Memory B cell (primary cell): ENCODE results near the gene CCNL1.
A peak's percentile ranks its signal among the peaks of the same experiment; 100 is the strongest.

Source experiments
- ATAC-seq: fragments of 150-1000 bp; cut with Tn5 transposase; 2 replicates; pipeline ENCODE4 v1.10.0; 2021; ENCODE audit warnings: low read depth, mild to moderate bottlenecking, moderate library complexity
- DNase-seq, 2 donors: peaks; one replicate each; pipeline ENCODE4 v3.0.0; 2022; ENCODE audit warnings: low spot score in 2 of 2
- H3K27ac Mint-ChIP-seq: one replicate; pipeline ENCODE4 v1.8.0; 2022; ENCODE audit warnings: mild to moderate bottlenecking, moderate library complexity, mixed read lengths
- H3K27me3 Mint-ChIP-seq: one replicate; pipeline ENCODE4 v1.8.0; 2022; ENCODE audit warnings: mixed read lengths
- H3K36me3 Mint-ChIP-seq: one replicate; pipeline ENCODE4 v1.8.0; 2022; ENCODE audit warnings: mild to moderate bottlenecking, mixed read lengths
- H3K4me1 Mint-ChIP-seq: one replicate; pipeline ENCODE4 v1.8.0; 2022; ENCODE audit warnings: mixed read lengths
- H3K4me3 Mint-ChIP-seq: one replicate; pipeline ENCODE4 v1.8.0; 2022; ENCODE audit warnings: mild to moderate bottlenecking, moderate library complexity, mixed read lengths
- H3K9me3 Mint-ChIP-seq: one replicate; pipeline ENCODE4 v1.8.0; 2022; ENCODE audit warnings: mixed read lengths

The CCNL1 gene

DNA sequence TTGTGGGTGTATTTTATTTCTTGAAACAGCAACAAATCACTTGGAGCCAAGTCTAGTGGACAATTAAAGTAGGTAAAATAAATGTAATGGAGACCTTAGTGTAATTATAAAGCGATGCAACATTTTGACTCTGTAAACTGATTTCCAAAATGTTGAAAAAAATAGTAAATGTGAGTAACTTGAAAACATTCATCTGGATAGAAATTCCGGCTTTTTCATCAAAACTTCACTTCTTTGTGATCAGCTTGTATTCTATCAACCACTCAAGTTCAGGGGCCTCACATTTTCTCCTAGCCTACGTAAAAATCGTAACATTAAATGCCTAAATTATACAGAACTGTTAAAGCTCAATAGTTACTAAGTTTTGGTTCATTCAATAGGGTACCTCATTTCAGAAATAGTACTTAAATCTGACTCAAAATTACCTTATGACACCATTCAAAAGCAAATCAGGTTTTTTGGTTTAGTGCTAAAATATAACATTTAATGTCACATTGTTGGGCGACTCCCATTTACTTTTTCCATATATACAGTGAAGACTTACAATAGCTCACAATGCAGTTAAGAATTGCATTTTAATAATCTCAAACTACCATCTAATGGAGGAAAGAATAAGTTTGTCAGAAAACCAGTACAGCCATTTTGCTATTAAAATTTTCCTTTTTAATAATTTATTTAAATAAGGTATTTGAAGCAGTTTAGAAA is 12.7 kb downstream of the CCNL1 start:
- no peaks in the 10 kb centered on the region for H3K9me3 Mint-ChIP-seq
- H3K4me3 Mint-ChIP-seq: no peak overlapping the region
- H3K27me3 Mint-ChIP-seq: no peaks in the 10 kb centered on the region
- peak; percentile 10 for ATAC-seq
- peaks cover 38% of the 10 kb centered on the region for H3K36me3 Mint-ChIP-seq
- no peak for DNase-seq
- H3K27ac Mint-ChIP-seq: peak overlapping the region; percentile 78
- peaks cover 9% of the 10 kb centered on the region for H3K4me1 Mint-ChIP-seq

DNA sequence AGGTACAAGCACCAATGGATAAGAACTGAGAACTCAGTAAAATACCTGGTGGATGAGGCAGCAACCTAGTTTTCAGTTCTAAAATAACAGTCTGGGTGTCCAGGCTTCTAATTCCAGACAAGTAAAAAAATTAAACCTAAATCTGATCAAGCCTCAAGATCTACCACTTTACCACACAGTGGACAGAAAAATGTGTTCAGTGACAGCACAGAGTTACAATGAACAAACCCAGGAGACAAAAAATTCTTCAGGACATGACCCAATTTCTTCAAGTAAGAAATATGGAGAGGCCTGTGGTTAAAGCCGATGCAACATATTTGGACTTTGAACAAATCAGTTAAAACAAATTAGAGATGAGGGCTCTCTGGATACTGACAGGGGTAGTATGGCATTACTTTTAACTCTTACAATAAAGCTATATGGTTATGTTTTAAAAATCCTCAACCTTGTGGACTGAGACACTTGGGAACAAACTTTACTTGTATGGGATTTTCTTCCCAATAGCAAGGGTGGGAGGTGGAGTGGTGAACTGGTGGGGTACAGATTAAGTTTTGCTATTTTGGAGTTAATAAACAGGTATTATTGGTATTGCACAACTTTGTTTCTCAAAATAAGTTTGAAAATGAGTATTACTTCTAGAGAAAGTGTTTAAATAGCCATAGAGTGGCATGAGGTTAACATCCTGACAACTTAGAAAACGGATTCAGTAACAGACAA is 14.2 kb downstream of the CCNL1 start:
- Mint-ChIP-seq H3K27ac (peak overlapping the region; percentile 3), H3K4me1 (peaks cover 7% of the 10 kb centered on the region), H3K4me3 (no peak overlapping the region), H3K9me3 (no peaks in the 10 kb centered on the region), H3K36me3 (peaks cover 33% of the 10 kb centered on the region), H3K27me3 (no peaks in the 10 kb centered on the region)
- ATAC-seq: no peak
- DNase-seq: no peak

DNA sequence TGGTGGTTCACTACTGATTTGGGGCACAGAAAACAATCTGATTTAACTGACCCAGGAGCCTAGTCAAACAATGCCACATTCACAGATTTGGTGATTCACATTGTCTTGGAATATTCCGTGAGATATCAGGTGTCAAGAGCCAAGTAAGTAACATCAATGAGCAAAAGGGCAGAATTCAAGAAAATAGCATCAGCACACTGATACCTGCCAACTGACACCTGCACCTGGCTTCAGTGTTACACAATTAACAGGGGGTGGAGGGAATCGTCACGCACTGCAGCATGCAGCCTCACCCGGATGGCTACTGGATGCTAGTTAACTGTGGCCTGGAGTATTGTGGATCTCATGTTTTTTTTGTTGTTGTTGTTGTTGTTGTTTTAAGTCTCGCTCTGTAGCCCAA is 17.6 kb downstream of the CCNL1 start:
- peaks cover 6% of the 10 kb centered on the region for H3K4me1 Mint-ChIP-seq
- H3K4me3 Mint-ChIP-seq: no peak overlapping the region
- ATAC-seq: no peak
- DNase-seq: no peak
- H3K36me3 Mint-ChIP-seq: peaks cover 26% of the 10 kb centered on the region
- H3K27me3 Mint-ChIP-seq: no peaks in the 10 kb centered on the region
- no peaks in the 10 kb centered on the region for H3K9me3 Mint-ChIP-seq
- H3K27ac Mint-ChIP-seq: peak overlapping the region; percentile 47

DNA sequence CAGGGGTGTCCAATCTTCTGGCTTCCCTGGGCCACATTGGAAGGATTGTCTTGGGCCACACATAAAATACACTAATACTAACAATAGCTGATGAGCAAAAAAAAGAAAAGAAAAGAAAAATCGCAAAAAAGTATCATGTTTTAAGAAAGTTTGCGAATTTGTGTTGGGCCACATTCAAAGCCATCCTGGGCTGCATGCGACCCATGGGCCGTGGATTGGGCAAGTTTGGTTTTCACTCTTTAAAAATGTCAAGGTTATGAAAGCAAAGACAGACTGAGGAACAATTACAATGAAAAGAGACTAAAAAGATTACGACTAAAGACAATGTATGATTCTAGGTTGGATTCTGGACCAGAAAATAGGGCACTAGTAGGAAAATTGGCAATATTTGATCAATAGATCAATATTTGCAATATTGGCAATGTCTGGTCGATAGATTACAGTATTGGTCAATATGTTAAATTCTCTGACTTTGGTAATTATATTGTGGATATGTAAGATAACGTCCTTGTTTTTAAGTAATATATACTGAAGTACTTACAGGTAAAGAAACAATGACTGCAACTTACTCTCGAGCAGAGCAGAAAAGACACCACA is 19.9 kb downstream of the CCNL1 start:
- H3K4me3 Mint-ChIP-seq: no peak overlapping the region
- no peaks in the 10 kb centered on the region for H3K9me3 Mint-ChIP-seq
- H3K36me3 Mint-ChIP-seq: peaks cover 17% of the 10 kb centered on the region
- peaks cover 6% of the 10 kb centered on the region for H3K4me1 Mint-ChIP-seq
- ATAC-seq: no peak
- H3K27me3 Mint-ChIP-seq: no peaks in the 10 kb centered on the region
- no peak for DNase-seq
- no peak overlapping the region for H3K27ac Mint-ChIP-seq

DNA sequence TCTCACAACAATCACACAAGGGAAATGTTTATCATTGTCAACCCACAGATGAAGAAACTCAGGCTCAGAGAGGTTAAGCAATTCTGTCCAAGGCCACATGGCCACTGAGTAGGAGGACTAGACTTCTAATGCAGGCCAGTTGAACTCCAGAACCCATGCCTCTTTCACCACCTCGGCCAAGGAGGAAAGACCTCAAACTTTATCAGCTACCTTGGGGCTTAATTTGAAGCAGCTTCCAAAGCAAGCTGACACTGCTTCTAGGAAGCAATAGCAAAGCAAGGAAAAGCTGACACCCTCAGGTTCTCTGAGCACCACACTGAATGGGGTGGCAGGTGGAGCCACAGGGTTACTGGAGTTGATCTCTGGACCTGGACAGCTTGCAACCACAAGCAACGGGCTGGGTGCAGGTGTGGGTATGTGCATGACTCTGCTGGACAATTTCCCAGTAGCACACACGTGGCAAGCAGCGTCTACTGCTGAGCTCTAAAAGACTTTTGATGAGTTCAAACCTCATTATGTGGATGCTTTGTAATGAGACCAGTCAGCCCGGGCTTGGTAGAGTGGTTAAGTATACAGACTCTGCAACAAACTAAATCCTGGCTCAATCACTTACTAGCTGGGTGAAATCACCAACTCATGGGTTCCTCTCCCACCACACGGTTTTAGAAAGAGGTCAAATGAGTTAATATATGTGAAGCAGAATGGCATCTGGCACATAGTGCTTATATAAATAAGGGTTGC is 23.1 kb downstream of the CCNL1 start:
- no peaks in the 10 kb centered on the region for H3K9me3 Mint-ChIP-seq
- H3K4me1 Mint-ChIP-seq: peaks cover 6% of the 10 kb centered on the region
- no peak for DNase-seq
- H3K27me3 Mint-ChIP-seq: no peaks in the 10 kb centered on the region
- ATAC-seq: peak; percentile 18
- H3K4me3 Mint-ChIP-seq: no peak overlapping the region
- peak overlapping the region; percentile 31 for H3K27ac Mint-ChIP-seq
- H3K36me3 Mint-ChIP-seq: peaks cover 3% of the 10 kb centered on the region

DNA sequence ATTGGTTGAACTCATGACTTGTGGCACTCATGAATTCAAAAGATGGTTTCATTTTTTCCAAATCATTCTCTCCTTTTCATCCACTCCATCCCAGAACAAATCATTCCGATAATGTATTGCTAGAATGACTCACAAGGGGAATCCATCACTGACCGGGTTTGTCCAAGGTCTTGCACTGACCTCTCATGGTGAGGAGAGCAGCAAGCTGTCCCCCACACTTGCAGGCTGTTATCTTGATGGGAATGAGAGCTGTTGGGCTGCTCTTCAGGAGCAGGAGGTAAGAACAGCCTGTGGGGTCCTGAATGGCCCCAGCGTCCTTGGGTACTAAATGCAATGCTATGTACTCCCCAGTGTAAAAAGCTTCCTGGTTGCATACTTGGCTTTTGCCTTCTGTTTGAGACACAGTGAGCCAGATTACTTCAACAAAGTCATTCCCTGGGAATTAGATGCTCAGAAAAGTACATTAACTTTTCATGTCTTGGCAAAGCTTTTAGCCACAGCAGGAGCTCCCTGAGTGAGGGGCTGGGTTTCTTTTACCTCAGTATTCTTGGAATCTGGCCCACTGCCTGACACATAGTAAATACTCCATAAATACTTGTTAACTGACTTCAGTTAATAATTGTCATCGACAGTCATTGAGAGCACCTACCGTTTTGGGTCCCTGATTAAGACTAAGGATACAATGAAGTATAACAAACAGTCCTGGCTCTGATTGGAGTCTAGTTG is 24.1 kb downstream of the CCNL1 start:
- Mint-ChIP-seq H3K4me3 (no peak overlapping the region), H3K27ac (no peak overlapping the region), H3K27me3 (no peaks in the 10 kb centered on the region), H3K4me1 (peaks cover 6% of the 10 kb centered on the region), H3K36me3 (peaks cover 3% of the 10 kb centered on the region), H3K9me3 (no peaks in the 10 kb centered on the region)
- no peak for ATAC-seq
- DNase-seq: no peak

DNA sequence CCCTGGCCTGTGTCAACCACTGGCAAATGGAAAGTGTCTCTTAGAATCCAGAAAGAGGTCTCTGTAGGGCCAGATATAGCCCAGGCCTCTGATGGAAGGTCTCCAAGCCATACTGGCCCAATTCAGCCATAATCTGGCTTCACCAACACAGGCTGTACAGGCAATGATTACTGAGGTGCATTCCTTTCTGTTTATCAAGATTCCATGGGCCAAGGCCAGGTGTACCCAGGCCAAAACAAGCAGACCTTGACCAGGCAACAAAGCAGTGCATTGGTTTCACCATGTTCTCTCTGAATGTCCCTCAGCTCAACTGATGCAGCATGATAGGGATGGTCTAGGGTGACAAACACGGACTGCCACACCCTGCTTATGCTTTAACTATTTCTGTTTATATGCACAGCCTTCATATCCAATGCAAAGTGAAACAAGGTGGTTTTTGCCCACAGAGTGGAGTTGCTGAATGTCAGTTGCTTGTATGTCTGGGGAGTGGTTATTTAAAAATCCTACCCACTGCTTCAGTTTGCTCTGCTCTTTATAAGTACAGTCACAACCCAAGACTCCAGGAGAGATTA is 25.2 kb downstream of the CCNL1 start:
- ATAC-seq (no peak), DNase-seq (no peak)
- Mint-ChIP-seq H3K27me3 (no peaks in the 10 kb centered on the region), H3K27ac (no peak overlapping the region), H3K4me1 (peaks cover 14% of the 10 kb centered on the region), H3K9me3 (no peaks in the 10 kb centered on the region), H3K36me3 (peaks cover 1% of the 10 kb centered on the region), H3K4me3 (no peak overlapping the region)

DNA sequence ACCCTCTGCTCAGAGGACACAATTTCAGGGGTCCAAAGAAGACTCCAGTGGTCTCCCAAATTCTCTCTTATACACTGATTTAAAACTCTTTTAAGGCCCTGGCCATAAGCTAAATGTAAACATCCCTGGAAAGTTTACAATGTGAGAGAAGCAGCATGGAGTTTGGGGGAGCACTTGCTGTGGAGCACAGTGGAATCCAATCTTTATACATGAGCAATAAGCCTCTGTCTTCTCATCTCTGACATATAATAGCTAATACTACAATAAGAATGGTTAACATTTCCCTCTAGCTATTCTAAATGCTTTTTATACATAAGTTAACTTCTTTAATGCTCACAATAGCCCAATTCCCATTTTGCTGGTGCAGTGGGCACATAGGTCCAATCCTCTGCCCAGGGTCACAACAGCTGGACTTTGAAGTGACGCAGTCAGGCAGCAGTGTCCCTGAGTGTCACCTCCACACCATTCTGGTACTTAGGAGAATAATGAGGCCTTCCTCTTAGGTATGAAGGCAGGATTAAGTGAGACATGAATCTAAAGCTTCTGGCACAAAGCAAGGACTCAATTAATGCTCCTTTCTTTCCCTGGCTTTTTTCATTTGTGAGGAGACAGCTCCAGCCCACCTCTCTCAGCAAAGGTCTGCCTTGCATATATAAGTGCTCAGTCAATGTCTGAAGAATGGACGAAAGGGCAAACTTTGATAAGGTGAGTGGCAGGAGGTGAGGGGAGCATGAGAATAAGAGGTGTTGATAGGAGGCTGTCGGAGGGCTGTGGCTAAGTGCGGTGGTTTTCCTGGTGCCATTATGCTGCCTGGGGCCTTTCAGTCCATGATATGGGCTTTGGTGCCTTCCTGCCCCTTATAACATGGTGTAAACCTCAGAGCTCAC is 26.3 kb downstream of the CCNL1 start:
- DNase-seq (no peak), ATAC-seq (no peak)
- no peaks in the 10 kb centered on the region for H3K9me3 Mint-ChIP-seq
- H3K36me3 Mint-ChIP-seq: peaks cover 1% of the 10 kb centered on the region
- peaks cover 25% of the 10 kb centered on the region for H3K4me1 Mint-ChIP-seq
- H3K4me3 Mint-ChIP-seq: no peak overlapping the region
- no peaks in the 10 kb centered on the region for H3K27me3 Mint-ChIP-seq
- no peak overlapping the region for H3K27ac Mint-ChIP-seq

DNA sequence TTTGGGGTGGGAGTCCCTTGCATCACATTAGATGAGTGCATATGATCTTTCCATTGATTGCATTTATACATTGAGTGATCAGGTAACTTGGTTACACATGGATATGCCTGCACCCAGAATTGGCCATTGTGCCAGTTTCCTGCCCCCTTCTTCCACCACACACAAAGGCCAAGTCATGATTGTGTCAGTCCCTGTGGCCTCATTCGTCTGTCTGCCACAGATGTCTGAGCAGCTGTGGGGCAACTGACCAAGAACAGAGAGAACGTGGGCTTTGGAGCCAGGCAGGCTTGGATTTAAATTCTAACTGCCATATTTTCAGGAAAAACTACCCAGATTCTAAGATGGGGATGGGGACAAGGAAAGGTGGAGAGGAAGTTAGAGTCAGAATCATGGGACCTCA is 27.0 kb downstream of the CCNL1 start:
- H3K36me3 Mint-ChIP-seq: peaks cover 1% of the 10 kb centered on the region
- no peaks in the 10 kb centered on the region for H3K9me3 Mint-ChIP-seq
- ATAC-seq (no peak), DNase-seq (no peak)
- no peak overlapping the region for H3K4me3 Mint-ChIP-seq
- peaks cover 26% of the 10 kb centered on the region for H3K4me1 Mint-ChIP-seq
- H3K27me3 Mint-ChIP-seq: no peaks in the 10 kb centered on the region
- H3K27ac Mint-ChIP-seq: no peak overlapping the region

DNA sequence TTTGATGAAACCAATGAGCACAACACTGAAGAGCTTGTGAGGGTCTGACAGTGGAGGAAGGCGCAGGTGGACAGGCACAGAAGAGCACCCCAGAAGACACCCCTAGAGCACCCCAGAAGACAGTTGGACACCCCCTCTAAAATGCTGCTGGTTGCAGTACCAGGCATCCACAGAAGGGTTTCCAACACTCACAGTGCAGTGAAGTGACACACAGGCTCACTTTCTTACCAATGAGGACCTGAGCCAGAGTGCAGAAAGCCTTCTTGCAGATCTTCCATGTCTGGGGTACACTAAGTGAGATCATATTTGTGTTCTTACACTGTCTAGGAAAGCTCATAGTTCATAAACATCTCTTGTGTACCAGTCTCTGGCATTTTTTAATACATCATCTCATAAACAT is 27.6 kb downstream of the CCNL1 start:
- no peaks in the 10 kb centered on the region for H3K36me3 Mint-ChIP-seq
- no peaks in the 10 kb centered on the region for H3K27me3 Mint-ChIP-seq
- no peak for ATAC-seq
- no peak for DNase-seq
- H3K27ac Mint-ChIP-seq: no peak overlapping the region
- no peak overlapping the region for H3K4me3 Mint-ChIP-seq
- H3K4me1 Mint-ChIP-seq: peaks cover 24% of the 10 kb centered on the region
- no peaks in the 10 kb centered on the region for H3K9me3 Mint-ChIP-seq

DNA sequence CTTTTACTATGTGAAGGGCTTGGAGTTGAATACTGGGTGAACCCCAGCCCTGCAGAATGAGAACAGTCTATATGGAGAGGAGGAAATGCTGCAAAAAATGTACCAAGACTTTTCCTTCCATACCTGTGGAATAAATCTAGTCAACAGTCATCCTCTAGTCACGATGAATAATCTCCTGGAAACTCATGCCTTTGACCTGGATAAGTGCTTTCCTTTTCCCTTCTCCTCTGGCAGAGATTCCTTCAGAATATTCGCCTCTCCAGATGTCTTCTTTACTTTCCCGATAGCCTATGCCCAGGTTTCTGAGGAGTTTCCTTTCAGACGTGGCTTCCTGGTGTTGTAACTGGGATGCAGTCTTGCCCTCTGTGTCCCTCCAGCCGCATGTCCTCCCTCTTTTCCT is 28.1 kb downstream of the CCNL1 start:
- H3K4me3 Mint-ChIP-seq: no peak overlapping the region
- H3K36me3 Mint-ChIP-seq: no peaks in the 10 kb centered on the region
- H3K4me1 Mint-ChIP-seq: peaks cover 22% of the 10 kb centered on the region
- H3K9me3 Mint-ChIP-seq: no peaks in the 10 kb centered on the region
- H3K27me3 Mint-ChIP-seq: no peaks in the 10 kb centered on the region
- DNase-seq: no peak
- no peak for ATAC-seq
- no peak overlapping the region for H3K27ac Mint-ChIP-seq

DNA sequence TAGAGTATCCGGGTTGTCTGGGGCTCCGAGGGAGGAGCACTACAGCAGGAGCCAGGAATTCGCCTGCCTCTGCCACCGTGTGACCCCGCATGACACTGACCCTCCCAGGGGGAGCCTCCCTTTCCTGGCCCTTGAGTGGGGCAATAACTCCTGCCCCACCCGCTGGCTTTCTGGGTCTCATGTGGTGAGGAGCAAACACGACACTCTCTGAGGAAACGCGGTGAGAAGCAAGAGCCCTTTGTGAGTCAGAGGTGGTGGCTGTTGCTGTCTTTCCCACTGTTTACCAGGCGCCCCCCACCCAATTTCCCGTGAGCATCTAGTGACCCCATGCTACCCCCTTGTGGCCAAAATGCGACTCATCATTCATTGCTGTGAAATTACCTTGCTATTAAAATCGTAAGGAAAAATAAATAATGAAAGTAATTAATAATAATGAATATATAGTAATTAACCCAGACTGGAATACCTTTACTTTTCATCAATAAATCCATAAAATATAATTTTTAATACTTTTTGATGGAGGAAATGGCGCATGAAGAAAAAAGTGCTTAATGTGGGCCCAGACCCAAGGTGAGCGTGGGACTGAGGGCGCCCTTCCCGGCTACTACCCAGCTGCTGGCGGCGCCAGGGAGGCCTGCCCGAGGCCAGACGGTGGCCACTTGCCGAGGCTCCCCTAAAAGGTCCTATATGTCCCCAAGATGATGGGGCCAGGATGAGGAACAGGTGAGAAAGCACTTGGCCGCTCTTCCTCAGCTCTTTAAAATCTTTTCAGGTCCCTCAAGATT is 29.3 kb downstream of the CCNL1 start:
- no peaks in the 10 kb centered on the region for H3K9me3 Mint-ChIP-seq
- H3K27ac Mint-ChIP-seq: peak overlapping the region; percentile 87
- H3K36me3 Mint-ChIP-seq: no peaks in the 10 kb centered on the region
- DNase-seq: no peak
- peaks cover 22% of the 10 kb centered on the region for H3K4me1 Mint-ChIP-seq
- H3K4me3 Mint-ChIP-seq: peak overlapping the region; percentile 48
- H3K27me3 Mint-ChIP-seq: no peaks in the 10 kb centered on the region
- ATAC-seq: peak; percentile 49
